AG08396 (cell line): ENCODE measurements around the gene FGR.
"Not testable (repeated sequence)": the region's sequence is repeated elsewhere in the genome, so short reads cannot be mapped to it uniquely, and the experiment has no call there.

ENCODE experiments used
- DNase-seq: peaks from one replicate; pipeline ENCODE4 v3.0.0; 2012; ENCODE audit warnings: low spot score, mixed read lengths

The FGR gene

DNA sequence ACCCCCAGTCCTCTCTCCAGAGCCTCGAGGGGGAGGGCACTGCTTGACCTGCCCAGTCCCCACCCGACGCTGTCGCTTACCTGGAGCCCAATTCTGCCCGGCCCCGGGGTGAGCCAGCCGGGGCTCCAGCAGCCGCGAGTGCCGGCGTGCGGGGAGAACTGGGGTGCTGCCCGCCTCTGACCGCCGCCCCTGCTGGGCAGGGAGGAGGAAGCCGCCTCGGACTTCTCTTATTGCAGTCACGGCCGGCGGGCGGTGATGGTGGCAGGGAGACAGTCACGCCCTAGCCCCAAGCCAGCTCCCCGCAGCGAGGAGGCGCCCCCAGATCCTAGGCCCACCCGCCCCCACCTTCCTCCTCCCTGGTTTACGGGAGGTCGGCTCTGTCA, at the start of gene FGR:
Gene FGR, minus strand, starts transcription at position 201 of the 383 bp plus-strand sequence. CDS start 11,269 bp downstream, outside the sequence.
- no peak for DNase-seq

DNA sequence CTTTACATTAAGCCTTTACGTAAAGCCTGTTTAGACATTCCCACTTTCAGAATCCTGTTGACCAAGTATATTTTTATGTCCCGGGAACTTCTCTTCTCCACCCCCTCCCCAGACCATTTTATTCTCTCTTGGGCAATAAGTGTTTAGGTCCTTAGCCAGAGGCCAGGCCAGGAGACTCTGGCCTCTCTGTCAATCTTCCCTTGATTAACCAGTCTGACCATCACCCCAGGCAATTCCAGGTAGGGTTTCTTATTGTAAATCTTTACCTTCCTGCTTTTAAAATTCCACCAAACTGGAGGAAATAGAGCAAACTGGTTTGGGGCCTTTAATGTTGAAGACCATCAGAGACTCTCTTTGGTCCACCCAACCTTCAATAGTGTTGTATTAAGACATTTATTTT, 49.2 kb upstream of the FGR start:
- DNase-seq: no peak

DNA sequence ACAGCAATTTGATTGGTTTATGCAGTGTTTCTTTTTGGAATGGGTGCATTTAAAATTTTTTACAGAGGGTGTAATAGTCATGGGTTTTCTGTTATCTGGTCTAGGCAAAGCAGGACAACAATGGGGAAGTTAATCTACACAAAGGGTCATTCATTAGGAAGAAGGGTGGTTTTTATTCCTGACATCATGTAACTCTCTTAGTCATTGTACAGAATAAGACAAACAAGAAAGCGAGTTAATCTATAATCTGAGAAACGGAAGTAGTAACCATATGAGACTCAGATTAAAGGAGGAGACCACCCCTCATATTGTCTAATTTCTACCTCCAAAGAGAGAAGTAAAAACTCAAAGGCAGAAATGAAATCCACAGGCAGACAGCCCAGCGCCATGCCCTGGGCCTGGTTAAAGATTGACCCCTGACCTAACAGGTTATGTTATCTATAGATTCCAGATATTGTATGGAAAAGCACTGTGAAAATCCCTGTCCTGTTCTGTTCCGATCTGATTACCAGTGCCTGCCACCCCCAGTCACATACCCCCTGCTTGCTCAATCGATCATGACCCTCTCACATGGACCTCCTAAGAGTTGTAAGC, 47.5 kb upstream of the FGR start:
- DNase-seq: no peak

DNA sequence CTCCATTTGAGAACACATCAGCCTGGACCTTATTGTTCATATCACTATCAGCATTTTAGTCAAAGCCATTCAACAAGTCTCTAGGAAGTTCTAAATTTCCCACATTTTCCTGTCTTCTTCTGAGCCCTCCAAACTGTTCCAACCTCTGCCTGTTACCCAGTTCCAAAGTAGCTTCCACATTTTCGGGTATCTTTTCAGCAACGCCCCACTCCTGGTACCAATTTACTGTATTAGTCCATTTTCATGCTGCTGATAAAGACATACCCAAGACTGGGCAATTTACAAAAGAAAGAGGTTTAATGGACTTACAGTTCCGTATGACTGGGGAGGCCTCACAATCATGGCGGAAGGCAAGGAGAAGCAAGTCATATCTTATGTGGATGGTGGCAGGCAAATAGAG, 46.6 kb upstream of the FGR start:
- not testable (repeated sequence) for DNase-seq

DNA sequence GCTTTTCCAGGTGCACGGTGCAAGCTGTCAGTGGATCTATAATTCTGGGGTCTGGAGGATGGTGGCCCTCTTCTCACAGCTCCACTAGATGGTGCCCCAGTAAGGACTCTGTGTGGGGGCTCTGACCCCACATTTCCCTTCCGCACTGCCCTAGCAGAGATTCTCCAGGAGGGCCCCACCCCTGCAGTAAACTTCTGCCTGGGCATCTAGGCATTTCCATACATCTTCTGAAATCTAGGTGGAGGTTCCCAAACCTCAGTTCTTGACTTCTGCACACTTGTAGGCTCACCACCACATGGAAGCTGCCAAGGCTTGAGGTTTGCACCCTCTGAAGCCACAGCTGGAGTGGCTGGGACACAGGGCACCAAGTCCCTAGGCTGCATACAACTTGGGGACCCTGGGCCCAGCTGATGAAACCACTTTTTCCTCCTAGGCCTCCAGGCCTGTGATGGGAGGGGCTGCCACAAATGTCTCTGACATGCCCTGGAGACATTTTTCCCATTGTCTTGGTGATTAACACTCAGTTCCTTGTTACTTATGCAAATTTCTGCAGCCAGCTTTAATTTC, 45.3 kb upstream of the FGR start:
- DNase-seq: not testable (repeated sequence)

DNA sequence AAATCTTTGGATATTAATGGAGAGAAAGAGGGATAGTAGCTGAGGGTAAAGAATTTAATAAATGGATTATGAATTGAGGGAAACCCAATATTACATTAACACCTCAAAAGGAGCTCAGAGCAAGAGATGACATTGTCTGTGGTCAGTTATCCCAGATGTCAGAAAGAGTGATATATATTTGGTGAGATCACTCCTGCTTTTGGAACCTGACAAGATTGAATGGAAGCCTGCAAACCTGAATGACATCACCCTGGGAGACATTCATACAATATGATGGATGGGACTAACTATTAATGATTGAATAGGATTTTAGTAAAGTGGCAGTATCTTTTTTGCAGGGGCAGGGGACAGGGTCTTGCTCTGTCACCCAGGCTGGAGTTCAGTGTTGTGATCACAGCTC, 43.8 kb upstream of the FGR start:
- no peak for DNase-seq

DNA sequence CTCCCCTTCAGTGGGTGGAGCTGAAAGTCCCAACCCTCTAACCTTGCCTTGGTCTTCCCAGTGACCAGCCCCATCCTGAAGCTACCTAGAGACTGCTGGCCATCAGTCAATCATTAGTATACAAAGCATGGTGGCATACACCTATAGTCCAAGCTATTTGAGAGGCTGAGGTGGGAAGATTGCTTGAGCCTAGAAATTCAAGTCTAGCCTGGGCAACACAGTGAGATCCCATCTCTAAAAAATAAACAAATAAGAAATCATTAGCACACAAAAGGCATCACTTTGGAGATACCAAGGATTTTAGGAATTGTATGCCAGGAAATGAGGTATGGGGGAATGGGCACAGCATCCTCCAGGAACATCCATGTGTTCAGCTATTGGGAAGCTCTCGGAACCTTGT, 41.4 kb upstream of the FGR start:
- no peak for DNase-seq

DNA sequence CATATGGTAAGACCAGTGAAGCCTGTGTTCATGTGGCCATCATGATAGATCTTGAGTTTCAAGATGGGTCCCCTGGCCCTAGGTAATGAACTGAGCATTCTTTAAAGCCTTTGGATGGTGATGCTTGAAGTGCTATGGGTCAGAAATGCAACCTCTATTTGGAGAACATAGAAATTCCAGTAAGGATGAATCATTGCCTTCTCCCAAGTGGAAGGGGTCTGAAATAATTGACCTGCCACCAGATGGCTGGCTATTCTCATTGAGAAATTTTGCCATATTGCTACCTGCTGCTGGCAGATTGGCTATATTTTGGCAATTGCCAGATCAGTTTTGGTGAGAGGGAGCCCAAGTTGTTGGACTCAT, 37.7 kb upstream of the FGR start:
- DNase-seq: peak; percentile 51

DNA sequence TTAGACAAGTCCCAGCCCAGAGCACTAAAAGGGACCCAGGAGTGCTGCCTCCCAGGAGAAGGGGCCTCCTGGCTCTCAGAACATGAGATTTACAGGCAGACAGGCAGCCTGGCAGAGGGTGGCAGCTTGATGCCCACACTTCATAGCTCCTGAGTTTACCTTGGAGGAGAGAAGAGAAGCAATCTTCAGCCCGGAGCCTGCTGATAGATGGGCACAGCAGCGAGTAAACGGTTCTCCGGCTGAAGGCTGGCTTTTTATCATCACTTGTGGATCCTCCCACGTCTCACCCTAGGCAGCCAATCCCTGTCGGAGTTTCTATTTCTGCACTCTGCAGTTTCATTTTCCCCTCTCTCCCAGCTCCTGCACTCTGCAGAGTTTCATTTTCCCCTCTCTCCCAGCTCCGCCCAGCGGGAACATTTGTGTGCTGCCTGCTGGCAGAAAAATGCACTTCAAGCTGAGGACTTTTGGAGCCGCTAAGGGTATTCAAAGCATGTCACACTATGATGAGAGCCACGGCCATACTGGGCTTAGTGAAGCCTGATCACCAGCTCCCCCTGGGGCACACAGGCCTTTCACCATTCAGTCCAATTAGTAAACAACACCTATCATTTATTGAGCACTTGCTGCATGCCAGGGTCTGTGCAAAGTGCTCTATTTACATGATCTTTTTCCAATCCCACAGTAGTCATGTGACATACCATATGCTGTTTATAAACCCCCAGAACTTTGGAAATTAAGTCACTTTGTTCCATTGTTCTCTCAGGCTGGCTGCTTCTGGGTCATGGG, 37.2 kb upstream of the FGR start, which contains the start of gene IFI6:
Gene IFI6, minus strand, starts transcription at position 229 of the 786 bp plus-strand sequence. CDS start 2,878 bp downstream, outside the sequence.
- DNase-seq: peak; percentile 94

DNA sequence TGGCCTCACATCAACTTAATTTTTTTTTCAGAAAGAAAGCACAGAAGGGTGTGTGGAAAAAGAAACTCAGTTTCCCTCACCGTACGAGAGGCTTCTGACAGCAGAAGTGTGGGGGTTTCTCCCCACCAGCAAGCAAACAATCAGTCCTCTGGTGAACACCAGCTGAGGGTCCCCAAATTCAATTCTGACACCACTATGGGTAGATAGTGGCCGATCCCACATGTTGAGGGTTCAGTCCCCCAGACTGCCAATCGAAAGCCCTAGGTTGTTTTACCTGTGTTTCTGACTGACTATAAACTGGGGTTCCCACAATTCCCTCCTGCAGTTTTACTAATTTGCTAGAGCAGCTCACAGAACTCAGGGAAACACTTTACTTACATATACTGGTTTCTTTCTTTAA, 34.9 kb upstream of the FGR start:
- DNase-seq: no peak

DNA sequence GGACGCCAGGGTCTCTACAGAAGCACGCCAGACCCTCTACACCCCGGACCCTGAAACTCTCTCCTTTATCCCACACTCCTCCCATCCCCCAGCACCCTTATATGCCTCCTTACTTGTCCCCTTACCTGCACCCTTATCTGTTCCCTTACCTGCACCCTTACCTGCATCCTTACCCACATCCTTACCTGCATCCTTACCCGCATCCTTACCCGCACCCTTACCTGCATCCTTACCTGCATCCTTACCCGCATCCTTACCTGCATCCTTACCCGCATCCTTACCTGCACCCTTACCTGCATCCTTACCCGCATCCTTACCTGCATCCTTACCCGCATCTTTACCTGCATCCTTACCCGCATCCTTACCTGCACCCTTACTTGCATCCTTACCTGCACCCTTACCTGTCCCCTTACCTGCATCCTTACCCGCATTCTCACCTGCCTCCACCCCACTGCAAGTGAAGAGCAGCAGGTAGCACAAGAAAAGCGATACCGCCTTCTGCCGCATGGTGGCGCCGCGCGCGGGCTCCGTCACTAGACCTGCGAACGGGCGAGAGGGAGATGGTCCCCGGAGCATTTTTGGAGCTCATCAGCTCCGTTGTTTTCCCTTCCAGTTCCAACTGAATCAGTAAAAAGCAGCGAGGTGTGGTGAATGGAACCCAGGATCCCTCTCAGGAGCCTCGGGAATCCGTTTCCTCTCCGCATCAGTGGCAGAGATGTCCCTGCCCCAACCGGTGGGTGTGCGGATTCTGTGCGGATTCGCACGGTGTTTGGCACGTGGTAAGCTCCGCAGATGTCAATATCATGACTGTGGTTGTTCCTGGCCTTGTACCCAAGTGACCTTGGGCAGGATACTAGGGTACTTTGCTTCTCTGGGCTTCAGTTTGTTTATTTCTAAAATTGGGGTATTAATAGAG, 34.1 kb upstream of the FGR start:
- peak; percentile 78 for DNase-seq

DNA sequence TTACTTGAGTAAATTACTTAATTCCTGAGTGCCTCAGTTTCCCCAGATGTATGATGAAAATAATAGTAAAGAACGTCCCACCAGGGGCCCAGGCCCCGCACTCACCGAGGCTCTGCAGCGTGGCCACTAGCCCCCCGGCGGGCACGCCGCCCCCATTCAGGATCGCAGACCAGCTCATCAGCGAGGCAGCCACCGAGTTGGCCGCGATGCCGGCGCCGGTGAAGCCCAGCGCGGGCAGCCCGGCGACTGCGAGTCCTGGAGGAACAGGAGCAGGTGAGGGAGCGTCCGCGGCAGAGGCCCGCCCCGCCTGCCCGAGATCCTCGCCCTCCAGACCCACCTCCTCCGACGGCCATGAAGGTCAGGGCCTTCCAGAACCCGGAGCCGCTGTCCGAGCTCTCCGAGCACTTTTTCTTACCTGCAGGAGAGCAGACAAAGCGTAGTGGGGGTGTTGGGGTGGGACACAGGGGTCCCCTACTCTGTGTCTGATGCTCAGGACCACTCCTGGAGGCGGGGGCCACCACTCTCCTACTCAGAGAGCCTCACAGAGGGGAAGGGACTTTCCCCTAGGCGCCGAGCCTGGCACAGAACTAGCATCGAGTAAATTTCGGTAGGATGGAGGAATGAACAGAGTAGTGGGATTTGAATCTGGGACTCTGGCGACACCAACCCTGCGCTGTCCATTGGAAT, 33.3 kb upstream of the FGR start:
- no peak for DNase-seq

DNA sequence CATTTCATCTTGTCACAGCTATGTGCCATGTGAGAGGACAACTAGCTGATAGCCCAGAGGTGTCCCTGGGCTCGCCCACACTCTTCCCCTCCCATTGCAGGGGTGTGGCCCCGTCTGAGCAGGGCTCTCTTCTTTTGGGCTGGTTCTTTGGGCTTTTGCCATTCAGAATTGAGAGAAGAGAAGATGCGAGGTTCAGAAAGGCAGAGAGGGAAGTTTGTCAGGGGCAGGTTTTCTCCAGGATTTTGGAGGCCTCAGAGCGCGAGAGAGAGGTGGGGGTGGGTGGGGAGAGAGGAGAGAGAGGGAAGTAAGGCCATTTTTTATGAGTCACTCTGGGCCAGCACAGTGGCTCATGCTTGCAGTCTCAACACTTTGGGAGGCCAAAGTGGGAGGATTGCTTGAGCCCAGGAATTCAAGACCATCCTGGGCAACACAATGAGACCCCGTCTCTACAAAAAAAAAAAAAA, 31.8 kb upstream of the FGR start:
- DNase-seq: no peak

DNA sequence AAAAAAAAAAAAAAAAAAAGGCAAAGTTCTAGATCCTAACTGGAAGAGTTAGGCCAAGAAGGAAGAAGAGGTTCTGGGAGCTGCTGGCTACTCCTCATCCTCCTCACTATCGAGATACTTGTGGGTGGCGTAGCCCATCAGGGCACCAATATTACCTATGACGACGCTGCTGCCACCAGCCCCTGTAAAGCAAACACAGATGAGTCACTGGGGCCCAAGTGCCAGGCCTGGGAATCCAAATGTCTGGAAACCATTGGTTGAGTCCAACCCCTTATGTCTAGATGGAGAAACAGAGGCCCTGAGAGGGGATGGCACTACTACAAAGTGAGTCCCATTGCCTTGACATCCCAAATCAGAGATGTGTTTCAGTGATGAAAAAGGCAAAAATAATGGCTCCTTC, 31.3 kb upstream of the FGR start:
- no peak for DNase-seq

DNA sequence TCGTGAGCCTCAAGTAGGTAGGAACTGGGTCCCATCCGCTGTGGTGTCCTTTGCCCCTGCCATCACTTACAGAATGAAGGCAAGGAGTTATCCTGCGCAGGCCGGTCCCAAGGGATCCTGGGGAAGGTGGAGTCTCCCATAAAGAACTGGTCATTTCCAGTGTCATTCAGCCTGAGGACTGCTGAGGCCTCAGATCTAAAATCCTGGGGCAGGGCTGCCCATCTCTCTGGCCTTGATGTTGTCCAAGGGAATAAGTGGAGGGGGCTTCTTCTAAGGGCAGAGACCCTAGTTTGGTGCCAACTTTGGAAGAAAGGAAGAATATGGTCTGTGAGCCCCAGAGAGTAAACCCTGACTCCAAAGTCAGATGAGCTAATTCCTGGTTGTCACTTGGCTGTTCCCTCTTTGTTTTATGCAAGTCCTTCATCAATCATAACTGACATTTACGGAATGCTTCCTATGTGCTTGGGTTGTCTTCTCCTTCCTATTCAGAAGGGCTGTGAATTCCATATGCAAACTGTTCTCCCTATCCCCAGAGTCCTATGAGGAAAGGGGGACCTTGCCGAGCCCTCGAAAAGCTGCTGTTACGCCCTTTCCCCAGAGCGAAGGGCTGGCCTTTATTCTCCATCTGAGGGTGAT, 30.1 kb upstream of the FGR start:
- no peak for DNase-seq

DNA sequence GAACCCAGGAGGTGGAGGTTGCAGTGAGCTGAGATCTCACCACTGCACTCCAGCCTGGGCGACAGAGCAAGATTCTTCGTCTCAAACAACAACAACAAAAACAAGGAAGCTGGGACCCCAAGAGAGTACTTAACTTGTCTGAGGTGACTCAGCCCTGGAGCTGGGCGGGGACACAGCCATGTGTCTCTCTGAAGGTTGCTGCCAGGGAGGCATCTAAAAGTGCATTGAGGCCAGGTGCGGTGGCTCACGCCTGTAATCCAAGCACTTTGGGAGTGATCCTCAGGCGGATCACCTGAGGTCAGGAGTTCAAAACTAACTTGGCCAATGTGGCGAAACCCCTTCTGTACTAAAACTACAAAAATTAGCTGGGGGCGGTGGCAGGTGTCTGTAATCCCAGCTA, 29.3 kb upstream of the FGR start:
- no peak for DNase-seq

DNA sequence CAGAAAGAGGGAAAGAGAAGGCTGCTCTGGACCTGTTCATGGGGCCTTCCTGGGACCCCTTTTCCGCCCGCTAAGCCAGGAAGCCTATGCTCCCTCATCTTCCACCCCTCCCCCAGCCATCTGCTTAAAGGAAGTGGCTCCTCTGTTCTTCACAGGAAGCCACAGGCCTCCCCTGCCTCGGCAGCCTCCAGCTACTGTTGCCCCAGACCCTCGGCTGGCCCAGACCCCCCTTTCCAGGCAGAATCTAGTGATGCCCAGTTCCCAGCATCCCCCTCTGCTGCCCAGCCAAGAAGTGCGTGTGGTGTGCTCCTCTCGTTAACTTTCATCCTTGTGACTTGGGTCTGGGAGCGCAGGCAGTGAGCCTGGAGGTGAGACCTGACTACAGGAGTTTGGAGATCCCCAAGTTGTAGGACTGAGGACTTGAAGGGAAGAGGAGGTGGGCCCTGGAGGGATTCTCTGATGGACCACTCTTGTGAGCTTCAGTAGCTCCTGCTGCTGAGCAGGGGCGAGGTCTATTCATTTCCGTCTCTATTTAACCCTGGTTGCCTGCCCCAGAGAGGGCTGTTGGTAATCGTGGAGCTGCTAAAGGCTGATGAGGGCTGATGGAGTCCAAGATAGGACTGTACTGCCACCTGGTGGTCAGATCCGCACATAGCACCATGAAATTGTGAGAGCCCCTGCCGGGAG, 27.9 kb upstream of the FGR start:
- peak; percentile 81 for DNase-seq

DNA sequence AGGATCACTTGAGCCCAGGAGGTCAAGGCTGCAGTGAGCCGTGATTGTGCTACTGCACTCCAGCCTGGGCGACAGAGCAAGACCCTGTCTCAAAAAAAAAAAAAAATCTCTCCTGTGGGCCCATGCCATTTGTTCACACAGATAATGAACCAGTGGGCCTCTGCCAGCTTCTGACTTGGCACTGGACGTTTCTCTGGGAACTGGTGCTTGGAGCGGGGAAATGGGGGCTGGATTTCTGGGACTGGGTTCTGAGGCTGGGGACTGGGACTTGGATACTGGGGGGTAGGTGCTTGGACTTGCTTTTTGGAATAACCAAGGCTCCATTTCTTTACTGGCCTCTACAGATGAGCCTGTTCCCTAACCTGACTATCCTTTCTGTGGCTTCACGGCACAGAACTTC, 27.3 kb upstream of the FGR start:
- no peak for DNase-seq

DNA sequence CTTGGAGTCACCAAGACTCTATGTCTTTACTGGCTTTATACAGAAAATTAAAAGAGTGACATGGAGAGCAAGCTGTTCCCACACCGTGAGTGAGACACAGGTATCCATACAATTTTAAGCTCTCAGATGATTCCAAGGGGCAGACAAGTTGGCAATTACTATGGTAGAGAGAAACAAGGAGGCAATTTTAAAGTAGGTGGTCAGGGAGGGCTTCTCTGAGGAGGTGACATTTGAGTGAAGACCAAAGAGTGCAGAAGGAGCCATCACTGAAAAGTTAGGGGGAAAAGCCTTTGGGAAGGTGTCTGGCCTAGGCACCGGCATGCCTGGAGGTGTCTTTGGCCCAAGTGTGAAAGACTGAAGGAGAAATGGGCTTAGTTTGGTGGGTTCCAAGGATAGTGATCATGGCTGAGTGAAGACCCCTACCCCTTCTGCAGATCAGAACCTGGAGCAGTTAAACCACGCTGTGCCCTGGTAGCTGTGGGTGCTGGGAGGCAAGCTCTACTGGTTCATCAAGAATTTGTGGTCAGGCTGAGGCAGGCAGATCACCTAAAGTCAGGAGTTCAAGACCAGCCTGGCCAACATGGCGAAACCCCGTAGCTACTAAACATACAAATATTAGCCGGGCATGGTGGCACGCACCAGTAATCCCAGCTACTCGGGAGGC, 26.6 kb upstream of the FGR start:
- no peak for DNase-seq

DNA sequence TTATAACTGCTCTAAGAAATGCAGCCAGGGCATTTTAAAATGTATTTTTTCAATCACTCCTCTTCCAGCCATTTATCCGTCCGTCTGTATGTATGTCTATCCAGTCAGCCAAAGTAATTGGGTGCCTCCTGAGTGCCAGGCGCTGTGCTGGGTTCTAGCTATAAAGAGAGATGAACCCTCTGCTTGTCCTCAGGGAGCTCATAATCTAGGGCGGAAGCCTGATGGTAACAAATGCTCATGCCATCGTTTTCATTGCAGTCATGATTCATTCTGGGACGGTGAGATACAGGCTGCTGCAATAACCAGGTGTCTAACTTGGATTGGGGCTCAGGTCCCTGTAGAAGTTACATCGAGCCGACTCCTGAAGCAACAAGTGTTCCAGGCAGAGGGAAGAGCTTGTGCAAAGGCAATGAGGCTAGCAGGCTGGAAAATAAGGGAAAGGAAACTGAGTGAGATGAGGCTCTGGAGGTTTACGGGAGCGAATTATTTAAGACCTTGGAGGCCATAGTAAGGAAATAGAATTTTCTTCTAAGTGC, 25.4 kb upstream of the FGR start:
- no peak for DNase-seq
